Activated B cell treated with CpG ODN at 0.5 μM for 24 hours (primary cell): ENCODE data around the gene CDK5RAP3. TPM values are rescaled to one million over a fixed set of nuclear protein-coding genes. Genes with fewer than 3 reads are reported as not detected.

Experiments
- ATAC-seq: fragments of 200-7000 bp; cut with Tn5 transposase; one replicate; pipeline ENCODE4 v1.10.0; 2021; ENCODE audit warnings: low read depth, mild to moderate bottlenecking, moderate library complexity
- CTCF ChIA-PET: fragments of 350-600 bp; sonication (Branson Sonifier 250); formaldehyde crosslinking; loops from one replicate; lab custom pipeline; 2021; ENCODE audit warnings: antibody characterized with exemption; lab: Charles Lee
- POLR2A ChIA-PET: fragments of 350-600 bp; sonication (Branson Sonifier 250); formaldehyde crosslinking; loops from one replicate; lab custom pipeline; 2021; ENCODE audit warnings: antibody characterized with exemption; lab: Charles Lee
- DNase-seq: peaks from one replicate; pipeline ENCODE4 v3.0.0; 2022
- H3K27ac Mint-ChIP-seq: one replicate; pipeline ENCODE4 v1.8.0; 2020; ENCODE audit warnings: mixed read lengths
- H3K27me3 Mint-ChIP-seq: one replicate; pipeline ENCODE4 v1.8.0; 2021; ENCODE audit warnings: mixed read lengths
- H3K36me3 Mint-ChIP-seq: one replicate; pipeline ENCODE4 v1.8.0; 2021; ENCODE audit warnings: low read depth, mixed read lengths
- H3K4me1 Mint-ChIP-seq: one replicate; pipeline ENCODE4 v1.8.0; 2021; ENCODE audit warnings: mixed read lengths
- H3K4me3 Mint-ChIP-seq: one replicate; pipeline ENCODE4 v1.8.0; 2020; ENCODE audit warnings: mild to moderate bottlenecking, mixed read lengths
- H3K9me3 Mint-ChIP-seq: one replicate; pipeline ENCODE4 v1.8.0; 2020; ENCODE audit warnings: mixed read lengths
- intact Hi-C: fragments of 100-400 bp; cut with micrococcal nuclease; formaldehyde crosslinking; loops from one replicate; pipeline ENCODE4 v1.15.1; 2024
- total RNA-seq: library from RNA; stranded (reverse); gene quantifications from 2 replicates; pipeline ENCODE4 v1.2.3, GENCODE V29; 2022
- TF ChIP-seq, protein P1 (sequence below): fragments of 200-600 bp; IDR thresholded peaks from one replicate; pipeline ENCODE4 v1.8.0; 2022; ENCODE audit warnings: antibody characterized with exemption, mild to moderate bottlenecking

Gene CDK5RAP3
- total RNA-seq, 1 donor from 2014 or later: 286 TPM

DNA sequence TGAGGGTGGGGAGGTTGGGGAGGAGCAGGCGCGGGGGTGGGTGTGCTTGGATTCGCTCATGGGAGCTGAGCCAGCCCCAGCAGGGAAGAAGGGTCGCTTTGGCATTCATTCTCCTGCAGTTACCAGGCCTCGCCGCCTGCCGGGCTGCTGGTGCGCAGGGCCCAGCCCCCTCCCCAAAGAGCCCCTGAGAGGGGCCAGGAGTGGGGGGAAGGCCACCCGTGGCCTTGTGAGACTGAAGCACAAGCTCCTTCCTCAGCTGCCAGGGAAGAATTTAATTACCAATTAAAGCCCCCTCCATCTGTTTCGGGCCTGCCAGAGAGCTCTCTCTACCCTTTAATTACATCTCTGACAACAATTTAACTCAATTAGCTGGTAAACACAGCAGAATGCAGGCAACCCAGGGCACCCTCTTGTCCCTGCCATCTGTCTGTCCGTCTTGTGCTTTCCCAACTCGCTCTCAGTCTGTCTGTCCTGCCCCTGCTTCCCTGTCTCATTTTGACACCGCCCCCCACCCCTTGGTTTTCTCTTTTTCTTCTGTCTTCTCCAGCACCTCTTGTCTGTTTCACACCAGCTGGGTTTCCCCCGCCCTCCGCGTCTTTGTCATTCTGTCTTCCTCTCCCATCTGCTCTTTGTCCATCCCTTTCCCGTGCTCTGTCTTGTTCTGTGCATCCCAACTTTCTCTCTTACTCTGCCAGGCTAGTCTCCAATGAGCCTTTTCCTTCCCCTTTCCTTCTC lies 32.7 kb downstream of the CDK5RAP3 start:
- ATAC-seq: no peak
- Mint-ChIP-seq H3K4me3 (no peak overlapping the region), H3K36me3 (no peaks in the 10 kb centered on the region), H3K27ac (no peak overlapping the region), H3K27me3 (peaks cover 8% of the 10 kb centered on the region), H3K4me1 (peaks cover 4% of the 10 kb centered on the region), H3K9me3 (no peaks in the 10 kb centered on the region)
- CTCF ChIA-PET: interaction anchor here (1.0 kb wide), 2 partner anchors 25 to 56 kb away, joined by 3 to 4 read pairs; no protein-coding TSS in a partner anchor
- POLR2A ChIA-PET: interaction anchor here (0.7 to 1.3 kb wide), 3 partner anchors 8 to 108 kb away, joined by 3 to 5 read pairs (median 4); partner anchors contain the start of gene SP2
- intact Hi-C loops: no loop called here
- no peak for DNase-seq
- TF ChIP-seq, protein P1, sequence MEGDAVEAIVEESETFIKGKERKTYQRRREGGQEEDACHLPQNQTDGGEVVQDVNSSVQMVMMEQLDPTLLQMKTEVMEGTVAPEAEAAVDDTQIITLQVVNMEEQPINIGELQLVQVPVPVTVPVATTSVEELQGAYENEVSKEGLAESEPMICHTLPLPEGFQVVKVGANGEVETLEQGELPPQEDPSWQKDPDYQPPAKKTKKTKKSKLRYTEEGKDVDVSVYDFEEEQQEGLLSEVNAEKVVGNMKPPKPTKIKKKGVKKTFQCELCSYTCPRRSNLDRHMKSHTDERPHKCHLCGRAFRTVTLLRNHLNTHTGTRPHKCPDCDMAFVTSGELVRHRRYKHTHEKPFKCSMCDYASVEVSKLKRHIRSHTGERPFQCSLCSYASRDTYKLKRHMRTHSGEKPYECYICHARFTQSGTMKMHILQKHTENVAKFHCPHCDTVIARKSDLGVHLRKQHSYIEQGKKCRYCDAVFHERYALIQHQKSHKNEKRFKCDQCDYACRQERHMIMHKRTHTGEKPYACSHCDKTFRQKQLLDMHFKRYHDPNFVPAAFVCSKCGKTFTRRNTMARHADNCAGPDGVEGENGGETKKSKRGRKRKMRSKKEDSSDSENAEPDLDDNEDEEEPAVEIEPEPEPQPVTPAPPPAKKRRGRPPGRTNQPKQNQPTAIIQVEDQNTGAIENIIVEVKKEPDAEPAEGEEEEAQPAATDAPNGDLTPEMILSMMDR: no peak

- DNase-seq (no peak), ATAC-seq (no peak)
- peaks cover 12% of the 10 kb centered on the region for H3K27me3 Mint-ChIP-seq
- intact Hi-C loops: no loop called here
- H3K27ac Mint-ChIP-seq: no peak overlapping the region
- CTCF ChIA-PET: no interaction called here
- H3K4me3 Mint-ChIP-seq: no peak overlapping the region
- POLR2A ChIA-PET: interaction anchor here (0.6 kb wide), 3 partner anchors 44 to 303 kb away, joined by 4 to 9 read pairs (median 4); no protein-coding TSS in a partner anchor
- no peaks in the 10 kb centered on the region for H3K9me3 Mint-ChIP-seq
- TF ChIP-seq, protein P1: no peak
- H3K36me3 Mint-ChIP-seq: no peaks in the 10 kb centered on the region
- H3K4me1 Mint-ChIP-seq: peaks cover 4% of the 10 kb centered on the region
Observed at GRCh38 chr17:48004983-48005382, 34.1 kb downstream of the CDK5RAP3 start.

GRCh38 chr17:48006936-48007709 lies 36.2 kb downstream of the CDK5RAP3 start:
- TF ChIP-seq, protein P1: no peak
- intact Hi-C loops: no loop called here
- Mint-ChIP-seq H3K27me3 (peaks cover 15% of the 10 kb centered on the region), H3K27ac (no peak overlapping the region), H3K4me3 (no peak overlapping the region), H3K36me3 (no peaks in the 10 kb centered on the region), H3K4me1 (peaks cover 13% of the 10 kb centered on the region), H3K9me3 (no peaks in the 10 kb centered on the region)
- ChIA-PET POLR2A (interaction anchor here (0.7 kb wide), 1 partner anchor 15 kb away, joined by 3 read pairs; no protein-coding TSS in a partner anchor), CTCF (no interaction called here)
- ATAC-seq (no peak), DNase-seq (no peak)

DNA sequence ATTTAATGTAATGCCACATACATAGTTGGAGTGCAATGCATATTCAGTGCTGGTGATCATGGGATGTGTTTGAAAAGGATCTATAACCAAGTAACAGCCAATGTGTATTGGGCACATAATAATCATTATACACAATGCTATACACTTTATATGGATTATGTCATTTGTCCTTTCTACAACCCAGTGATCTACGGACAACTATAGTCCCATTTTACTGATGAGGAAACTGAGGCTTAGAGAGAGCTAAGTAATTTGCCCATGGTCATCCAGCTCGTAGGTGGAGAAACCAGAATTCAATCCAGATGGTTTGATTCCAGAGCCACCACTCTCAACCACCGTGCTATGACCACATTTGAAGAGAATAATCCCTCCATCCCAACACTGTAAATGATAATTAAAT lies 39.3 kb downstream of the CDK5RAP3 start:
- ChIA-PET POLR2A (no interaction called here), CTCF (interaction anchor here (0.7 to 1.1 kb wide), 4 partner anchors 8 to 65 kb away, joined by 3 to 4 read pairs (median 3); no protein-coding TSS in a partner anchor)
- DNase-seq (no peak), ATAC-seq (no peak)
- intact Hi-C loops: no loop called here
- TF ChIP-seq, protein P1: no peak
- no peak overlapping the region for H3K27ac Mint-ChIP-seq
- peaks cover 19% of the 10 kb centered on the region for H3K27me3 Mint-ChIP-seq
- no peak overlapping the region for H3K4me3 Mint-ChIP-seq
- no peaks in the 10 kb centered on the region for H3K36me3 Mint-ChIP-seq
- peaks cover 15% of the 10 kb centered on the region for H3K4me1 Mint-ChIP-seq
- no peaks in the 10 kb centered on the region for H3K9me3 Mint-ChIP-seq
